ENCODE results near the gene CENPS.
"Not testable (repeated sequence)": the region's sequence is repeated elsewhere in the genome, so short reads cannot be mapped to it uniquely, and the experiment has no call there.

CENPS gene

DNA sequence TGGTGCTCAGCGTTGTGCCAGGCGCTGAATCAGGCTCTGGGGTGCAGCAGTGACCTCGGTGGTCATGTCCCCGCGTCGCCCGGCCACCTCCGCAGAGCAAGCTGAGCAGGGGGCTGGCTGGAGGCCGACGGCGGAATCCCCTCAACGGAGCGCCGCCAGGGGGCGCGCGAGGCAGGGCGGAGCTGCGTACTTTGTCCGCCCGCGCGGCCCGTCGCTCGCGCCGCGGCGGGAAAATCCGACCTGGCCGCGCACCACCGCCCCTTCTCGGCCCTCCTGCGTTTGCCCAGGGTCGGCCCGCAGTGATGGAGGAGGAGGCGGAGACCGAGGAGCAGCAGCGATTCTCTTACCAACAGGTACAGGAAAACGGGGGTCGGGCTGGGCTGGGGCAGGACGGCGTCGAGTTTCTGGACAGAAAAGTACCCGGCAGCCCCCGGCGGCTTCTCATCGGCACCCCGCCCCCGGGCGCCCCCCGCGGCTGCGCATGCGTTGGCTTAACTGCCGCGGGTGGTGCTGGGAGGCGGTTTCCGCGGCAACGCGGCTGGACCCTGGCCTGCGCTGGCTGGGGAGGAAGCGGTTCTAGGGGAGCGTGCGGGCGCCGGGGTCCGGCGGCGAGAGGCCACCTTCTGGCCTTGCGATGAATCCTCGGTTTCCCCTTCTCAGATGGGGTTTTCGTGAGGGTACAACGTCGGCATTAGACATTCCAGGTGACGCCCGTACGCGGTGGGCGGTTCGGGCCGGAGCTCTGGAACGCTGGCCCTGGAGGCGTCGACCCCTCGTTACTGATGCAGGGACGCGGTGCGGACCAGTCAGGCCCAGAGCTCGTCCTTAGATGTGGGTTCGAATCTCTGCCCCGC lies at the start of gene CENPS:
Gene CENPS (plus strand): TSS at position 218 of the 854 bp plus-strand sequence. CDS start 85 bp downstream, at position 303.
- DNase-seq (ENCODE audit: low read depth, low spot score): peak; percentile 65

DNA sequence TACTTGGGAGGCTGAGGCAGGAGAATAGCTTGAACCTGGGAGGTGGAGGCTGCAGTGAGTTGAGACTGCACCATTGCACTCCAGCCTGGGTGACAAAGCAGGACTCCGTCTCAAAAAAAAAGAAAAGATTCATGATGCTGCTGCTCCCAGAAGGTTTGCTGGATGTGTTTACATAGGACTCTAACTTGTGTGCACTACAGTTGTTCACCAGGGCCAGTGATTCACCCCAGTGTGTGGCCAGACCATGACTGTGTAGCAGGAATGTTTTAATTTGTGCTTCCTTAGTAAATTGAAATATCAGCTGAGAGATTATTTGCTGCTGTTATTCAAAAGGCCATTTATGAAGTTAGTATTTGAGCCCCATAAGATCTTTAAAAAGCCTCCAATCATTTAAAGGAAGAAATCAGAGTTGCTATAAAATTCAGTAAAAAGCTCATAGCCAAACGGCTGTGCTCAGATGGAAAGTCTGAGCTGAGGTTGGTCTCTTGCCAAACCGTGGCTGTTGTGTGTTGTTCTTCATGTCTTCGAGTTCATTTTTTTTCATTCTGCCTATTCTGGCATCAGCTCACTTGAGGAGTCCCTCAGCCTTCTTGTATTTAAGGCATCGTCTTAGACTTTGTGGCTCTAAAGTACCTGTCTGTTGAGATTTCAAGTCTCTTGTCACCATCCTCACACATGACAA lies 49.5 kb upstream of the CENPS start:
- DNase-seq (ENCODE audit: low read depth, low spot score): no peak

DNA sequence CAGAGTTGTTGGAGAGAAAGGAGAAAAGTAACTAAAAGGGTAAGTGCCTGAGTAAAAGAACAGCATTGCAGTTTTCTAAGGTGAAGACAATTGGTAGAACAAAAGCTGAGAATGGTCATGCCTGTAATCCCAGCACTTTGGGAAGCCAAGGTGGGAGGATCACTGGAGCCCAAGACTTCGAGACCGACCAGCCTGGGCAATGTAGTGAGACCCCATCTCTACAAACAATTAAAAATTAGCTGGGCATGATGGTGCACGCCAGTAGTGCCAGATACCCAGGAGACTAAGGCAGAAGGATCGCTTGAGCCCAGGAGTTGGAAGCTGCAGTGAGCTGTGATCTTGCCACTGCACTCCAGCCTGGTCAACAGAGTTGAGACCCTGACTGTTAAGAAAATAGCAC lies 46.6 kb upstream of the CENPS start:
- DNase-seq (ENCODE audit: low read depth, low spot score): no peak

DNA sequence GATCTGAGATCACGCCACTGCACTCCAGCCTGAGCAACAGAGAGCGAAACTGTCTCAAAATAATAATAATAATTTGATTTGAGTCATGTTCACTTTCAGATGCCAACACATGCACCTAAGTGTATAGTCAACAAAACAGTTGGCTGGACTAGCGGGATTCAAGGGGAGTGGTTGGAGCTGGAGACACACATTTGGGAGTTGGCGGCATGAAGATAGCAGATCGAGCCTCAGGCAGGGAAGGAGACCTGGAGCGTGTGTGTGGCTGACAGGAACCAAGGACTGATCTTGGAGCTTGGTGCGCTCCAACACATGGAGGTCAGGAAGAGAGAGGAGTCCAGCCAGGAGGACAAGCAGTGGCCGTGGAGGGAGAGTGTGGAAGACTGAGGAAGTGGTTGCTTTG lies 46.0 kb upstream of the CENPS start:
- DNase-seq (ENCODE audit: low read depth, low spot score): no peak

DNA sequence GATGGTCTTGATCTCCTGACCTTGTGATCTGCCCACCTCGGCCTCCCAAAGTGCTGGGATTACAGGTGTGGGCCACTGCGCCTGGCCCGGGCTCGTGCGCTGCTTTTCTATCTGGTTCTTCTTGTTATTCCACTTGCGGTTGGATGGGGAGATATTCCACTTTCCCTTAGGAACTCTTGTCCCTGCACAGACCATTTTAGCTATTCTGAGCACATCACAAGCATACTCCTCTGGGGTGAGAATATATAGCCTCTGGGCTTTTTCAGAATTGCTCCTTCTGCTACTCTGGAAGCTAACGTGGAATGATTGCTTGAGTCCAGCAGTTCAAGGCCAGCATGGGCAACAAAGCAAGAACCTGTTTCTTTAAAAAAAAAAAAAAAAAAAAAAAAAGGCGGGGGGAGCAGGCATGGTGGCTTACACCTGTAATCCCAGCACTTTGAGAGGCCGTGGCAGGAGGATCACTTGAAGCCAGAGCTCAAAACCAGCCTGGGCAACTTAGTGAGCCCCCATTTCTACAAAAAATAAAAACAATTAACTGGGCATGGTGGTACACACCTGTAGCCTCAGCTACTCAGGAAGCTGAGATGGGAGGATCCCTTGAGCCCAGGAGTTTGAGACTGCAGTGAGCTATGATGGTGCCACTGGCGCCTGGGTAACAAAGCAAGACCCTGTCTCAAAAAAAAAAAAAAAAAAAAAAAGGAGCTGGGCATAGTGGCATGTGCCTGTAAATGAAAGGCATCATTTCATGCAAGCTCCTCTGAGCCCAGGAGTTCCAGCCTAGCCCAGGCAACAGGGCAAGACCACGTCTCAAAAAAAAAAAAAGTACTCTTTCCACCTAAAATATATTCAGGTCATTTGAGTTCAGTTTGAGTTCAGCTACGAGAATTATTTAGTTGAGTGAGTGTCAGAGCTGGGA lies 43.2 kb upstream of the CENPS start:
- DNase-seq (ENCODE audit: low read depth, low spot score): no peak

DNA sequence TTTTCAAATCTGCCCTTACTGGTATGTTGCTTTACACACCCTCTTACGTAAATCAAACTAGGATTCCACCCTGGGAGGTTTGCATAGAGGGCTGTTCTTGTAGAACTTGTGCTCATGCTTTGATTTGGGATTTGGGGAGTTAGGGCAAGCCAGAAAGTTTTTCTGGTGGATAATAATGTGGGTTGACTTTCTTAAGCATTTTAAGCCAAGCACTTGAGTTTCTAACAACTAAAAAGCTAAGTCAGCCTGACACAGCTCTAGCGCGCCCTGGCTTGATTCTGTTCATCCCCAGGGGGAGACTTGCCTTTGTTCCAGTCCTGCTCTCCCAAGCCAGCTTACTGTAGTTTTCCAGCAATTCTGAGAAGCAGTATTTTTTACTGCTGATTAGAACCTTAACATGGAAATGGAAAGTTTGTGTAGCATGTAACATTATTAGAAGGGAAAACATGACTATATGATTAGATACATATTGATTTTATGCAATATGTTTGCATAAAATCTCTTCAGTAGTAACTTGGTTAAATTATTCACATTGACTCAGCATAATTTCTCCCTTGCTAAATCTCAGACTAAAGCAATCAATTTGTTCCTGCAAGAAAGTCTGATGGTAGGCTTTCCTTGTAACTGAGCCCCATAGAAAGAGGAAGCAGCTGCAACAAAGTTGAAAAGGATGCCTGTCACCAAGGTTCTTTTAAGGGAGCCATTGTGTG lies 42.4 kb upstream of the CENPS start:
- no peak for DNase-seq (ENCODE audit: low read depth, low spot score)

DNA sequence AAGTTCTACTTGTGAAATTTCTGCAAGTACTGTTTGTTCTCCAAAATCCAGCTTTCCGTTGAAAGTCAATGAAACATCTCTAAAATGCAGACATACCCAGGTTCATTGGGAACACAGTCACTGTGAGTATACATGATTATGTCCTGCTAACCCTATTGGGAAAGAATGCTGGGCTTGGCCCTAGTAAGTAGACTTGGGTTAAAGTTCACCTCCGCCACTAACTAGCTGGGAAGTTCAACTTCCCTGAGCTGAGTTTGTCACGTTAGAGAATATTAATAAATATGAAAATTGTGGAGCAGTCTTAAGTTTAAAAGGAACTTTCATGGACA lies 41.9 kb upstream of the CENPS start:
- no peak for DNase-seq (ENCODE audit: low read depth, low spot score)

DNA sequence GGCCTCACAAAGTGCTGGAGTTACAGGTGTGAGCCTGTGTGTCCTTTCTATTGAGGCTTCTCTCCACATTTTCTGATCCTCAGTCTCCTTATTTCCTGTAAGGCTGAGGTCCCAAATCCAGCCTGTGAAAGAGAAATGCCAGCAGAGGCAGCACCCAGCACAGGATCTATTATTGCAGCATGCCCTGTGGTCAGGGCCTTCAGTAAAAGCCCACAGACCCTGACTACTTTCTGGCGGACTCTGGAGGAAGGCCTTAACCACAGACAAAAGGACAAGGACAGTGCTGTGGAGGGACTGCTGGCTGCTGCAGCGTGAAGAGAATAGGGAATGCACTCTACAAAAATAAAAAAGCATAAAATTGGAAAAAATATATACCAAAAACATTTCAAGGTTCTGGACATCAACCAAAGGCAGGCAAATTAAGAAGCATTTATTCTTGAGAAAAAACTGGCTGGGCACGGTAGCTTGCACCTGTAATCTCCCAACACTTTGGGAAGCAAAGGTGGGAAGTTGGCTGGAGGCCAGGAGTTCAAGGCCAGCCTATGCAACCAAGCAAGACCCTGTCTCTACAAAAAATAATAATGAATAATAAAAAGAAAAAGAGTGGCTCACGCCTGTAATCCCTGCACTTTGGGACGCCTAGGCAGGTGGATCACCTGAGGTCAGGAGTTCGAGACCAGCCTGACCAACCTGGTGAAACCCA lies 40.8 kb upstream of the CENPS start:
- DNase-seq (ENCODE audit: low read depth, low spot score): no peak

DNA sequence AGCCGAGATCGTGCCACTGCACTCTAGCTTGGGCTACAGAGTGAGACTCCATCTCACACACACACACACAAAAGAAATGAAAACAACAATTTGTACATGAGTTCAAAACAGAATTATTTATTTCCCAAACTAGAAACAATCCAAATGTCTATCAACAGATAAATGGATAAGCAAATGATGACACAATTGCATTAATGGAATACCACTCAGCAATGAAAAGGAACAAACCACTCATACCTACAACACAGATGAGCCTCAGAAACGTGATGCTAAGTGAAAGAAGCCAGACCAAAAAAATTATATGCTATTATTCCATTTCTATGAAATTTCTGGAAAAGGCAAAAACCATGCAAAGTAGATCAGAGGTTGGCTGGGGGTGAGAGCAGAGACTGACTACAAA lies 33.4 kb upstream of the CENPS start:
- no peak for DNase-seq (ENCODE audit: low read depth, low spot score)

DNA sequence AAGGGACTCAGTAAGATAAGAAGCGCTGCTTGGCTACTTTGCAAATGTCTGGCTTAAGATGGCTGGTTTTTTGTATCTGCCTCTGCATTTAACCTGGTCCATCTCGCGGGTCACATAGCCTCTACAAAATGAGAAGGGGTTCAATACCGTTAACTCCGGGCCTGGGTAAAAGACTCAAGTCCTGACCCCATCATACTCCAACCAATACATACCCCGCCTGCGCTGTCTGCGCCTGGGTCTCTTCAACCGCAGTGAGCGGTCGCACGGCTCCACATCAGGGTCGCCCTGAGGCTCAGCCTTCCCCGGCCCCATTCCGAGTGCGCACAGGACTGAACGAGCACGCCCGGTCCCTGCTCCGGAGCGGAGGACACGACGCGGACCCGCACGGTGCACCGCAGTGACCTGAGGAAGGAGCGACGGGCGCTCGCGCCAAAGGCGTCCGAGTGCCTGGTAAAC lies 31.9 kb upstream of the CENPS start:
- no peak for DNase-seq (ENCODE audit: low read depth, low spot score)

DNA sequence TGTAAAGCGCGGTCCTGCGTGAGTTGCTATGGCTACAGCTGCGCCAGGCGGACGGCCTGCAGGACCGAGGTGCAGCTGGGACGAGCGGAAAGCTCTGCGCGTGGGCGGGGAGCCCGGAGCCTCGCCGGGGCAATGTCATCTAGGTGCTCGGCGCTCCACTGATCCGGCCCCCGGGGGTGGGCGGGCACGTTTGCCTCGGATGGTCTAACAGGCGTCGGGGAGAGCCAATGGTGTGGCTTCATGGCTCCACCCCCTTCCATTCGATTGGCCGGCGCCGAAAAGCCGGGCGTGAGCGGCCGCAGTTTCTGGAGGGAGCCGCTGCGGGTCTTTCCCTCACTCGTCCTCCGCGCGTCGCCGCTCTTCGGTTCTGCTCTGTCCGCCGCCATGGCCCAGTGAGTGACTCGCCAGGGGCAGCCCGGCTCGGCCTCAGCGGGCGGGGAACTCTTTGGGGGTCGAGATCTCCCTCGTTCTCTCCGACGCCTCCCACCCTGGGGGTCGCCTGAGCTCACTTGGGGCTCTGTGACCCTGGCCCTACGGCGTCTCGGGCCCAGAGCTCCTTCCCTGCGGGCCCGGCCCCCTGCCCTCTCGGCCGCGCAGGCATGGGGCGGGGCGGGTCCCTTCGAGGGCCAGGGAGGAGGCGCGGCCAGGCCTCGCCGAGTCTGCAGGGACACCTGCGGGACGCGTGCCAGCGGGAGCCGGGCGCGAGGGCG lies 31.3 kb upstream of the CENPS start, which contains the start of gene PGD:
Gene PGD (plus strand): TSS at position 331 of the 710 bp plus-strand sequence. CDS start 54 bp downstream, at position 385.
- DNase-seq (ENCODE audit: low read depth, low spot score): peak; percentile 88

DNA sequence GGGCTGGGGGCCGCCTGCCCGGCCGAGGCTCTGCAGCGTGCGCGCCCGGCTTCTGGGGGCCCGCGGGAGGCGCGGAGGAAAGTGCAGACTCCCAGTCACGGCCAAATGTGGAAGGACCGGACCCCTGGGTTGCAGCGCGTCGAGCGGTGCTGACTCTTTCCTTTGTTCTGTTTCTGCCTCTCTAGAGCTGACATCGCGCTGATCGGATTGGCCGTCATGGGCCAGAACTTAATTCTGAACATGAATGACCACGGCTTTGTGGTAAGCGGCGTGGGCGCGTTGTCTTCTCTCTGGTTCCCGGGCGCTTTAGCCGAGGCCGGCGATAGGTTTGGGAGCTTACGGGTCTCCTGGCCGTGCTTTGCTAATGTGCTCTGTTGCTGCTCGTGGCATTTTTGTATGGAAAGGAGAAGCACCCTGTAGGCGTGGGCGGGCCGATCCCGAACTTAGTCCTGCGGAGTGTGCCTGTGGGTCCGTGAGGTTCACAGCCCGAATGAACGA lies 30.7 kb upstream of the CENPS start:
- no peak for DNase-seq (ENCODE audit: low read depth, low spot score)

DNA sequence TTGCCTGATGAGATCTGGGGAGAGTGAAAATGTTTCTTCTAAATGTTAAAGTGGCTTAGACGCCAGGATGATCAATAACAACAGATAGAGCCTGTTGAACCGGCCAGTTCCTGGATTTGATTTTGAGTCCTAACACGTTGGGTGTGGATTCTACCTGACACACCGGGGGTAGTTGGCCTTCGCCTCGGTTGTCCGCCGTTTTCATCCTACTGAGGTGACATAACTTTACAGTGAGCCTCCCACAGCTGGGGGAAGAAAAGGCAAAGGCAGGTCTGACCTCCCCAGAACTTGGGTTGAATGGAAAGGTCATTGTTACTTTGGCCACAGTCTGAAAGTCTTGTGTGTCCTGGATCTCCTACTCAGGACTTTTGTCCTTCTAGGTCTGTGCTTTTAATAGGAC lies 30.2 kb upstream of the CENPS start:
- no peak for DNase-seq (ENCODE audit: low read depth, low spot score)

DNA sequence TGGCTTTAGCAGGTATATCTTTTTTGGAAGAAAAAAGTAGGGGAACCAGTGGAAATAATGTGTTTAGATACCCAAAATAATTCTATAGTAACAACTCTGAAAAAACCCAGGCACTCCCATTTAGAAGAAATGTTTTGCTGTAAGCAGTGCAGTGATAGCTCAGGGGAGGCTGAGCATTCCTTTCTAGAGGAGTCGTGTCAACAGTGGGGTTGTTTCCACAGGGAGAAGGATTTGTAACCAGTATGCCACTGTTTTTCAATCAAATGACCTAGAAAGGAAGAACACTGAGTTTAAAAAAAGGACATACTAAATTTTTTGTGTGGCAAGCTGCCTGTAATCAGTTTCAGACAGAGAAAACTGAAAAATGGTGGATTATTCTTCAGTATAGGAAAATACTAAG lies 29.0 kb upstream of the CENPS start:
- DNase-seq (ENCODE audit: low read depth, low spot score): no peak

DNA sequence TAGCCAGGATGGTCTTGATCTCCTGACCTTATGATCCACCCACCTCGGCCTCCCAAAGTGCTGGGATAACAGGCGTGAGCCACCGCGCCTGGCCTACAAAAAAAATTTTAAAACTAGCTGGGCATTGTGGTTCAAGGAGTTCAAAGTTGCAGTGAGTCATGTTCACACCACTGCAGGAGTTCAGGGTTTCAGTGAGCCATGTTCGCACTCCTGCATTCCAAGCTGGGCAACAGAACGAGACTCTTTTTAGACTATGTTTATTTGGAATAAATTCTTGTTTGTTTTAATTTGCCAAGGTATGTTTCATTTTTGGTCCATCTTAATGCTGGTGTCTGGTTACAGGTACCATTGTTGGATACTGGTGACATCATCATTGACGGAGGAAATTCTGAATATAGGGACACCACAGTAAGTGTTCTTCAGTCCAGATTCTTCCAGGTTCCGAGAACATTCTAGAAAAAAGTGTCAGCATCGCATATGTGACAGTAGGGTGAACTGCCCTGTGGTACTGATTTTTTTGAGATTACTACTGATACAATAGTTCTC lies 27.4 kb upstream of the CENPS start:
- DNase-seq (ENCODE audit: low read depth, low spot score): no peak

DNA sequence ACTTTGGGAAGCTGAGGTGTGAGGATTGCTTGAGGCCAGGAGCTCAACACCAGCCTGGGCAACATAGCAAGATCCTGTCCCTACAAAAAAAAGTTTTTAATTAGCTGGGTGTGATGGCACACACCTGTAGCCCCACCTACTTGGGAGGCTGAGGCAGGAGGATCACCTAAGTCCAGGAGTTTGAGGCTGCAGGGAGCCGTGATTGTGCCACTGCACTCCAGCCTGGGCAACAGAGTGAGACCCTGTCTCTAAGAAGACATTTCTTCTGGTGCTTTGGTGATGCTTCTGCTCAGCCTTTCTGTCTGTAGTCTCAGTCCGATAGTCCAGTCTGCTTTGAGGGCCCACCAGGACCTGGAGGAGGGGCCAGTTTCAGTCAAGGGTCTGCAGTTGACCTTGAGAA lies 23.0 kb upstream of the CENPS start:
- DNase-seq (ENCODE audit: low read depth, low spot score): no peak

DNA sequence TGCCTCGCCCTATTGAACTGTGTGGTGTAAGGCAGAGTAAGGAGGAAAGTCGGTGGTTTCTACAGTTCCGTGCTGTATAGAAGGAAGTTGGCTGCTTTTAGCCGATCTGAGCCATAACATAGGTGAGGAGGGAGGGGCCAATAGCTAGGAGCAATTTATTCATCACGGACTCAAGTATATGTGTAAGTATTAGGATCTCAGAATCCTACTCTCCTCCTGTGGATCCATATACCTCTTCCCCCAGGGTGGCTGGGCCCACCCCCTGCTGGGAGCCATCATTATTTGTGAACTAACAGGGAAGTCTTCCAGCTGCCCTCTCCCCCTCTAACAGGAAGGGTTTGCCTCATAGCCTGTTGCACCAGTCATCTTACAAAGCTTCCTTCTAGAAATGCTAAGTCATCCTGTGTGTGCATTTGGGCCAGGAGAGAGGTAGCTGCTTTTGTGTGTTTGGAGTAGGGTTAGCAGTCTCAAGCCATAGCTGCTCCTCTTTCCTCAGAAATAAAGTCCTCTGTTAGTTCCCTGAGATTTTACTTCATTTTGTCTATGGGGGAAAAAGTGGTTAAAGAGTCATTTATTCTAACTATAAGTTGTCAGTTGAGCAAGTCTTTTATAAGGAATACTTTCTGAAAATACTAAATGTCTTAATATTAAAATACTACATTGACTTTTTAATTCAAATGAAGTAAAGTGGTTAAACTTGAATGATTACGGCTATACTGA lies 14.9 kb upstream of the CENPS start:
- no peak for DNase-seq (ENCODE audit: low read depth, low spot score)

DNA sequence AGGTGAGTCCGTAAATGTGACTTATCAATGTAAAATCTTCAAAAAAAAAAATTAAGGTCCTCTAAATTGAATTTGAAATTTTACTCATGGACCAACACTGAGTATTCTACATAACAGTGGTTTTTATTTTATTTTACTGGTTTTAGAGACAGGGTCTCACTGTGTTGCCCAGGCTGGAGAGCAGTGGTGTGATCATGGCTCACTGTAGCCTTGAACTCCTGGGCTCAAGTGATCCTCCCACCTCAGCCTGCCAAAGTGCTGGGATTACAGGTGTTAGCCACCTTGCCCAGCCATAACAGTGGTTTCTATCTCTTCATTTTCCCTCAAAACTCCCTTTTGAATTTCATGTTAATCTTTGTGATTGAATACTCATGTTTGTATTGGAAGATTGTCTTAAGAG lies 14.3 kb upstream of the CENPS start:
- not testable (repeated sequence) for DNase-seq (ENCODE audit: low read depth, low spot score)

DNA sequence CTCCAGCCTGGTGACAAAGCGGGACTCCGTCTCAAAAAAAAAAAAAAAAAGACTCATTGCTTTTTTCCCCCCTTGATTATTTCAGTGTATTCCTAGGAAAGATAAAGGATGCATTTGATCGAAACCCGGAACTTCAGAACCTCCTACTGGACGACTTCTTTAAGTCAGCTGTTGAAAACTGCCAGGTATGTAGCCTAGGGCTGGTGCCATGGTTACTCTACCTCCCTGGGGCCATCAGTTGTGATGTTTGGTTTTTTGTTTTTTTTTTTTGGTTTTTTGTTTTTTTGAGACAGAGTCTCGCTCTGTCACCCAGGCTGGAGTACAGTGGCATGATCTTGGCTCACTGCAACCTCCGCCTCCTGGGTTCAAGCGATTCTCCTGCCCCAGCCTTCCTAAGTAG lies 11.5 kb upstream of the CENPS start:
- not testable (repeated sequence) for DNase-seq (ENCODE audit: low read depth, low spot score)
